IMR-90 (cell line): Measurements from ENCODE around the gene KMT2B. TPM values are rescaled to one million over a fixed set of nuclear protein-coding genes. Genes with fewer than 3 reads are reported as not detected.

ENCODE experiments used
- ATAC-seq: fragments of 200-7000 bp; cut with Tn5 transposase; 2 replicates; pipeline ENCODE4 v1.9.1; 2020; ENCODE audit warnings: low read depth, mild to moderate bottlenecking, moderate library complexity
- BruUV-seq: library from RNA; stranded (reverse); fragments of 400-500 nt; replicated peaks from 2 replicates; lab custom pipeline; 2021; lab: Mats Ljungman, UMichigan
- CTCF ChIA-PET: fragments of 300-600 bp; formaldehyde crosslinking; extraction: SDS; loops from one replicate; lab custom pipeline; 2021; ENCODE audit warnings: antibody characterized with exemption; lab: Yijun Ruan, JAX
- POLR2A ChIA-PET: fragments of 300-600 bp; sonication (Branson Sonifier 250); formaldehyde crosslinking; loops from one replicate; lab custom pipeline; 2022; ENCODE audit warnings: antibody characterized with exemption; ENCODE audit not compliant: unreplicated experiment; lab: Charles Lee
- DNase-seq: peaks from one replicate; pipeline ENCODE4 v3.0.0; 2013
- H2AFZ ChIP-seq: replicated peaks from 2 replicates; pipeline ENCODE3; 2013; ENCODE audit warnings: low read length, mild to moderate bottlenecking; ENCODE audit not compliant: poor library complexity
- H2AK5ac ChIP-seq: 2 replicates; pipeline ENCODE4 v1.6.1; 2013; ENCODE audit warnings: low read depth, low read length, inconsistent platforms
- H2AK9ac ChIP-seq: replicated peaks from 2 replicates; pipeline ENCODE3; 2013; ENCODE audit warnings: mild to moderate bottlenecking, low read depth, low read length, moderate library complexity; ENCODE audit not compliant: poor library complexity
- H2BK120ac ChIP-seq: 2 replicates; pipeline ENCODE4 v1.6.1; 2013; ENCODE audit warnings: low read depth, low read length, inconsistent platforms
- H2BK15ac ChIP-seq: 3 replicates; pipeline ENCODE4 v1.6.1; 2013; ENCODE audit warnings: low read depth, low read length, inconsistent platforms
- H2BK20ac ChIP-seq: 2 replicates; pipeline ENCODE4 v1.6.1; 2013; ENCODE audit warnings: low read depth, mild to moderate bottlenecking, inconsistent platforms, low read length, moderate library complexity
- H2BK5ac ChIP-seq: 2 replicates; pipeline ENCODE4 v1.6.1; 2013; ENCODE audit warnings: mild to moderate bottlenecking, low read depth, low read length, inconsistent platforms; ENCODE audit not compliant: poor library complexity, severe bottlenecking
- H3K14ac ChIP-seq: replicated peaks from 2 replicates; pipeline ENCODE4 v1.6.1; 2013; ENCODE audit warnings: low read depth, low read length, inconsistent platforms
- H3K18ac ChIP-seq: 2 replicates; pipeline ENCODE4 v1.6.1; 2013; ENCODE audit warnings: low read depth, low read length, control low read depth
- H3K23ac ChIP-seq: 2 replicates; pipeline ENCODE4 v1.6.1; 2013; ENCODE audit warnings: low read depth, low read length, inconsistent platforms
- H3K27ac ChIP-seq: 2 replicates; pipeline ENCODE4 v1.5.1; 2013; ENCODE audit warnings: mild to moderate bottlenecking, control low read depth, low read length; ENCODE audit not compliant: insufficient read depth
- H3K27me3 ChIP-seq: 2 replicates; pipeline ENCODE4 v1.6.1; 2013; ENCODE audit warnings: low read length; ENCODE audit not compliant: control insufficient read depth, insufficient read depth
- H3K36me3 ChIP-seq: 2 replicates; pipeline ENCODE4 v1.6.1; 2013; ENCODE audit warnings: low read length, mixed read lengths; ENCODE audit not compliant: control insufficient read depth, insufficient read depth
- H3K4ac ChIP-seq: 2 replicates; pipeline ENCODE4 v1.6.1; 2013; ENCODE audit warnings: low read depth, low read length, inconsistent platforms
- H3K4me1 ChIP-seq: 2 replicates; pipeline ENCODE4 v1.6.1; 2013; ENCODE audit warnings: low read length, mixed read lengths; ENCODE audit not compliant: control insufficient read depth, insufficient read depth
- H3K4me2 ChIP-seq: 2 replicates; pipeline ENCODE4 v1.6.1; 2013; ENCODE audit warnings: low read depth, mild to moderate bottlenecking, control low read depth, low read length, moderate library complexity
- H3K4me3 ChIP-seq: 2 replicates; pipeline ENCODE4 v1.5.1; 2013; ENCODE audit warnings: low read depth, mild to moderate bottlenecking, control low read depth, low read length, moderate library complexity; ENCODE audit not compliant: insufficient read depth
- H3K56ac ChIP-seq: 2 replicates; pipeline ENCODE4 v1.6.1; 2013; ENCODE audit warnings: low read length, inconsistent platforms; ENCODE audit not compliant: insufficient read depth; ENCODE audit errors: extremely low read depth
- H3K79me1 ChIP-seq, 2 experiments: 2 replicates each; pipeline ENCODE4 v1.6.1; 2013; ENCODE audit warnings: low read length in 2 of 2, inconsistent platforms in 1 of 2, low read depth in 1 of 2
- H3K9ac ChIP-seq: 2 replicates; pipeline ENCODE4 v1.6.1; 2013; ENCODE audit warnings: low read depth, low read length, control low read depth
- H3K9me1 ChIP-seq: 2 replicates; pipeline ENCODE4 v1.6.1; 2013; ENCODE audit warnings: low read length, inconsistent platforms; ENCODE audit not compliant: insufficient read depth
- H3K9me3 ChIP-seq: 2 replicates; pipeline ENCODE4 v1.6.1; 2013; ENCODE audit warnings: low read length; ENCODE audit not compliant: control insufficient read depth, insufficient read depth
- H4K20me1 ChIP-seq: 2 replicates; pipeline ENCODE4 v1.6.1; 2013; ENCODE audit warnings: low read length, inconsistent platforms; ENCODE audit not compliant: insufficient read depth
- H4K5ac ChIP-seq: 2 replicates; pipeline ENCODE4 v1.6.1; 2013; ENCODE audit warnings: mild to moderate bottlenecking, low read depth, low read length, control low read depth
- H4K8ac ChIP-seq, 2 experiments: 2 replicates each; pipeline ENCODE4 v1.6.1; 2013; ENCODE audit warnings: low read depth in 2 of 2, low read length in 2 of 2, control low read depth in 1 of 2, inconsistent platforms in 1 of 2
- H4K91ac ChIP-seq: 2 replicates; pipeline ENCODE4 v1.6.1; 2013; ENCODE audit warnings: low read depth, low read length, inconsistent platforms; ENCODE audit not compliant: insufficient read depth
- BHLHE40 ChIP-seq: fragments of 150-350 bp; IDR thresholded peaks from 2 replicates; pipeline ENCODE4 v1.6.1; 2016; ENCODE audit warnings: mild to moderate bottlenecking, low read depth, low read length
- CEBPB ChIP-seq: IDR thresholded peaks from 2 replicates; pipeline ENCODE4 v1.6.1; 2012; ENCODE audit warnings: low read depth, low read length, improper control_type of control experiment
- CHD1 ChIP-seq: IDR thresholded peaks from 2 replicates; pipeline ENCODE4 v1.6.1; 2012; ENCODE audit warnings: low read depth, low read length, improper control_type of control experiment
- MAFK ChIP-seq: IDR thresholded peaks from 2 replicates; pipeline ENCODE4 v1.6.1; 2012; ENCODE audit warnings: low read depth, low read length, improper control_type of control experiment
- MAZ ChIP-seq: IDR thresholded peaks from 2 replicates; pipeline ENCODE4 v1.6.1; 2012; ENCODE audit warnings: low read depth, mild to moderate bottlenecking, low read length, improper control_type of control experiment, moderate library complexity, borderline replicate concordance
- MXI1 ChIP-seq: IDR thresholded peaks from 2 replicates; pipeline ENCODE4 v1.6.1; 2012; ENCODE audit warnings: low read depth, mild to moderate bottlenecking, low read length, moderate library complexity, borderline replicate concordance
- RAD21 ChIP-seq: IDR thresholded peaks from 2 replicates; pipeline ENCODE4 v1.6.1; 2012; ENCODE audit warnings: low read length, improper control_type of control experiment
- RCOR1 ChIP-seq: IDR thresholded peaks from 2 replicates; pipeline ENCODE4 v1.6.1; 2012; ENCODE audit warnings: mild to moderate bottlenecking, low read length, improper control_type of control experiment; ENCODE audit not compliant: insufficient replicate concordance
- SMC3 ChIP-seq: fragments of 150-350 bp; IDR thresholded peaks from 2 replicates; pipeline ENCODE4 v1.6.1; 2016; ENCODE audit warnings: low read depth, mild to moderate bottlenecking, antibody characterized with exemption, low read length, moderate library complexity
- WGBS, 2 experiments: methylation state at CpG; one replicate each; pipeline versions ENCODE4 v1.1.5 to v1.1.7; 2013; ENCODE audit warnings: missing lambda C conversion rate in 2 of 2; ENCODE audit not compliant: insufficient read length in 1 of 2; ENCODE audit errors: extremely low coverage in 2 of 2; 5-methylcytosine and 5-hydroxymethylcytosine counted together
- dilution Hi-C: fragments of 300-500 bp; cut with HindIII; formaldehyde crosslinking; loops from one replicate; pipeline ENCODE4 v1.14.3; 2018; ENCODE audit warnings: low sequenced_read_pairs; ENCODE audit not compliant: unreplicated experiment
- in situ Hi-C: fragments of 300-500 bp; cut with MboI; formaldehyde crosslinking; loops from 3 replicates; pipeline ENCODE4 v1.14.3; 2019; ENCODE audit warnings: low sequenced_read_pairs, inconsistent platforms, mixed read lengths
- intact Hi-C: fragments of 100-400 bp; cut with micrococcal nuclease; formaldehyde crosslinking; loops from 2 replicates; pipeline ENCODE4 v1.10.0; 2022
- polyA plus RNA-seq, 3 experiments: library from polyadenylated mRNA; depleted of rRNA; stranded (reverse); fragments of >200 nt; gene quantifications; 2 replicates each; pipeline ENCODE4 v1.2.3, GENCODE V29; 2012; ENCODE audit warnings: low replicate concordance in 1 of 3
- total RNA-seq: library from RNA; depleted of rRNA; stranded (reverse); fragments of >200 nt; gene quantifications from 2 replicates; pipeline ENCODE4 v1.2.3, GENCODE V29; 2012
- TF ChIP-seq, protein P1 (sequence below): conservative IDR thresholded peaks from 2 replicates; pipeline ENCODE4 v1.5.1; 2012; ENCODE audit warnings: mild to moderate bottlenecking, low read depth, low read length, improper control_type of control experiment
- TF ChIP-seq, protein P2 (sequence below): fragments of 150-350 bp; IDR thresholded peaks from 2 replicates; pipeline ENCODE4 v1.6.1; 2016; ENCODE audit warnings: low read depth, mild to moderate bottlenecking, low read length, moderate library complexity, borderline replicate concordance

KMT2B gene
- total and polyA plus RNA-seq, 2 of the 4 experiments (the other 2 are of a cell fraction), result 3.0 to 30.7 TPM

DNA sequence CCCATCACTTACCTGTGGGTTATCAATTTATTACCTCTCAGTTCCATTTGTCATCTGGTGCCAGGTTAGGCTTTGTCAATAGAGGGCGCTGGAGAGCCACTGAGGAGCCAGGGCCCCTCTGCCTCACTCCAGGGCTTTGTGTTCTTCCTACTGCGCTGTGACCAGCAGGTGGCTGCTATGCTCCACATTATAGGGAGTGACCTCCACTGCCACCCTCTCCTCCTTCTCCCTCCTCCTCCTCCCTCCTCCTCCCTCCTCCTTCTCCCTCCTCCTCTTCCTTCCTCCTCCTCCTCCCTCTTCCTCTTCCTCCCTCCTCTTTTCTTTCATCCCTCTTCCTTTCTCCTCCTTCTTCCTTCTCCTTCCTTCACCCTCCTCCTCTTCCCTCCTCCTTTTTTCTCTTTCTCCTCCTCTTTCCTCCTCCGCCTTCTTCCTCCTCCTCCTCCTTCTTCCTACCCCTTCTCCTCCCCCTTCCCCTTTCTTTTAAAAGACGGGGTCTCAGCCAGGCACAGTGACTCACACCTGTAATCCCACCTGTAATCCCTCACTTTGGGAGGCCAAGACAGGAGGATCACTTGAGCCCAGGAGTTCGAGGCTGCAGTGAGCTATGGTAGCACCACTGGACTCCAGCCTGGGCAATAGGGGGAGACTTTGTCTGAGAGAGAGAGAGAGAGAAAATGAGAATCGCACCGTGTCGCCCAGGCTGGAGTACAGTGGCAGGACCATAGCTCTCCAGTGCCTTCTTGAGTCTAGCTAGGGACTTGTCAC is 23.8 kb upstream of the KMT2B start:
- Histone ChIP-seq H3K4me1 (peaks cover 3% of the 10 kb centered on the region; the same call in 1 of the 2 replicates), H3K27me3 (peaks cover 2% of the 10 kb centered on the region; the same call in 1 of the 2 replicates), H2AK9ac (no peak overlapping the region), H3K18ac (no peak overlapping the region), H3K23ac (no peak overlapping the region), H2AFZ (peak overlapping the region; percentile 69), H3K9me3 (no peaks in the 10 kb centered on the region), H3K9ac (no peak overlapping the region), H4K8ac (no peak overlapping the region), H3K4me3 (no peak overlapping the region), H2BK15ac (no peak overlapping the region), H4K91ac (no peak overlapping the region), H3K36me3 (no peaks in the 10 kb centered on the region), H2AK5ac (no peak overlapping the region), H3K4me2 (no peak overlapping the region), H3K9me1 (no peaks in the 10 kb centered on the region), H3K79me1 (no peaks in the 10 kb centered on the region), H2BK120ac (no peak overlapping the region), H2BK20ac (no peak overlapping the region), H3K27ac (no peak overlapping the region), H4K20me1 (no peaks in the 10 kb centered on the region), H2BK5ac (no peak overlapping the region), H3K14ac (no peak overlapping the region), H4K5ac (no peak overlapping the region), H3K56ac (no peak overlapping the region), H3K4ac (no peak overlapping the region)
- ChIA-PET POLR2A (interaction anchor here (0.6 kb wide), 1 partner anchor 427 kb away, joined by 4 read pairs; no protein-coding TSS in a partner anchor), CTCF (interaction anchor here (0.7 kb wide), 1 partner anchor 13 kb away, joined by 3 read pairs; no protein-coding TSS in a partner anchor)
- ATAC-seq, result peak; percentile 99
- peak; percentile 76 for DNase-seq
- WGBS, 2 experiments, result 43% methylated on average over 1 of the region's 8 CpGs; no CpG with 5 or more reads in 1 of the 2 experiments
- TF ChIP-seq BHLHE40, result no peak
- TF ChIP-seq MAFK, result no peak
- TF ChIP-seq RAD21, result peak; percentile 93
- TF ChIP-seq CEBPB, result no peak
- TF ChIP-seq, protein P1, sequence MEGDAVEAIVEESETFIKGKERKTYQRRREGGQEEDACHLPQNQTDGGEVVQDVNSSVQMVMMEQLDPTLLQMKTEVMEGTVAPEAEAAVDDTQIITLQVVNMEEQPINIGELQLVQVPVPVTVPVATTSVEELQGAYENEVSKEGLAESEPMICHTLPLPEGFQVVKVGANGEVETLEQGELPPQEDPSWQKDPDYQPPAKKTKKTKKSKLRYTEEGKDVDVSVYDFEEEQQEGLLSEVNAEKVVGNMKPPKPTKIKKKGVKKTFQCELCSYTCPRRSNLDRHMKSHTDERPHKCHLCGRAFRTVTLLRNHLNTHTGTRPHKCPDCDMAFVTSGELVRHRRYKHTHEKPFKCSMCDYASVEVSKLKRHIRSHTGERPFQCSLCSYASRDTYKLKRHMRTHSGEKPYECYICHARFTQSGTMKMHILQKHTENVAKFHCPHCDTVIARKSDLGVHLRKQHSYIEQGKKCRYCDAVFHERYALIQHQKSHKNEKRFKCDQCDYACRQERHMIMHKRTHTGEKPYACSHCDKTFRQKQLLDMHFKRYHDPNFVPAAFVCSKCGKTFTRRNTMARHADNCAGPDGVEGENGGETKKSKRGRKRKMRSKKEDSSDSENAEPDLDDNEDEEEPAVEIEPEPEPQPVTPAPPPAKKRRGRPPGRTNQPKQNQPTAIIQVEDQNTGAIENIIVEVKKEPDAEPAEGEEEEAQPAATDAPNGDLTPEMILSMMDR, result peak; percentile 99
- TF ChIP-seq, protein P2, sequence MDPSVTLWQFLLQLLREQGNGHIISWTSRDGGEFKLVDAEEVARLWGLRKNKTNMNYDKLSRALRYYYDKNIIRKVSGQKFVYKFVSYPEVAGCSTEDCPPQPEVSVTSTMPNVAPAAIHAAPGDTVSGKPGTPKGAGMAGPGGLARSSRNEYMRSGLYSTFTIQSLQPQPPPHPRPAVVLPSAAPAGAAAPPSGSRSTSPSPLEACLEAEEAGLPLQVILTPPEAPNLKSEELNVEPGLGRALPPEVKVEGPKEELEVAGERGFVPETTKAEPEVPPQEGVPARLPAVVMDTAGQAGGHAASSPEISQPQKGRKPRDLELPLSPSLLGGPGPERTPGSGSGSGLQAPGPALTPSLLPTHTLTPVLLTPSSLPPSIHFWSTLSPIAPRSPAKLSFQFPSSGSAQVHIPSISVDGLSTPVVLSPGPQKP, result no peak
- TF ChIP-seq MXI1, result no peak
- peak; percentile 81; the same call in 1 of the 2 replicates for TF ChIP-seq MAZ
- TF ChIP-seq SMC3, result peak; percentile 85
- TF ChIP-seq CHD1, result no peak
- no peak for TF ChIP-seq RCOR1
- in situ Hi-C loops, result no loop called here
- intact Hi-C loops, result loop anchor here (1.0 kb wide), 1 partner anchor 23 kb away; no protein-coding TSS in a partner anchor
- BruUV-seq, result no TSS peak
- dilution Hi-C loops, result no loop called here
